Stimulated activated CD8-positive, alpha-beta memory T cell treated with anti-CD3 and anti-CD28 coated beads, Interleukin-12 subunit alpha, Interleukin-12 subunit beta, amount 100 ng/mL, for 24 hours (primary cell): ENCODE measurements around the gene SEMA4B.

ENCODE experiments used
- DNase-seq: peaks from one replicate; pipeline ENCODE4 v3.0.0-alpha.2; 2020; ENCODE audit errors: extremely low read depth

The SEMA4B gene

DNA sequence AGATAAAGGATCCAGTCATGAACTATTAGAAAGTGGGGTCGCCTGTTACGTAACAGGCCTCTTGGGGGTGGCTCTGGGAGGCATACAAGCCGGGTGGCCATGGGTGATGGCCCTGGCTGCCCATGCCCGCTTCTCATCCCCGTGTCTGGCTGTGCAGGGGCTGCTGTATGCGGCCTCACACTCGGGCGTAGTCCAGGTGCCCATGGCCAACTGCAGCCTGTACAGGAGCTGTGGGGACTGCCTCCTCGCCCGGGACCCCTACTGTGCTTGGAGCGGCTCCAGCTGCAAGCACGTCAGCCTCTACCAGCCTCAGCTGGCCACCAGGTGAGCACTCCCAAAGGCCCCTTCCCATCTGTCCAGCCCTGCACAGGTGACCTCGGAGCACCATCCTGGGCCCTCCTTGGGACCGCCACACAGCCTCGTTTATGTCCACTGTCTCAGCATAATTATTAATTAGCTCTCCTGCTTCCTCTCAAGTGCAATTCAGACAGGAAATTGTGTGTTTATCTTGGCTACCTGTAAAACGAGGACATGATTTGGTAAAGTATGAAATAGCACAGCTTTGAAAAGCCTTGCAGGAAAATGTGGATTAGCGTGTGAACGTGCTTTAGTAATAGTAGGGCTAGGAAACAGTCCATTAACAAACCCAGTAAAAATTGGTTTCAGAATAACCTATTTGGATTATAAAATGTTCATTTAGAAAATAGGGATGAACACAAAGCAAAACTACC lies 24.5 kb downstream of the SEMA4B start:
- DNase-seq, result no peak

DNA sequence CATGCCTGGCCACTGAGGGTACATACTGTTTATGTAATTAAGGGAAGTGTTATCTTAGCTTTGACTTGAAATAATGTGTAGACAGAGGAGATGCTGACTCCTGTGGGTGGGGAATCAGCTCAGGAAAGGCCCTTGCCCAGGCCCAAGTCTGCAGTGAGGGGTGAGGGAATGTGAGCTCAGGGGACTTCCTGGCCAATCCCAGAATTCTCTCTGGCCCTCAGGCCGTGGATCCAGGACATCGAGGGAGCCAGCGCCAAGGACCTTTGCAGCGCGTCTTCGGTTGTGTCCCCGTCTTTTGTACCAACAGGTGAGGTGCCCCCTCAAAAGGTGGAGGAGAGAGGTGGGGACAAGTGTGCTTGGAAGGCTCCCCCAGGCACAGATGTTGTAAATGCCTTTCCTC lies 26.2 kb downstream of the SEMA4B start:
- DNase-seq, result no peak

DNA sequence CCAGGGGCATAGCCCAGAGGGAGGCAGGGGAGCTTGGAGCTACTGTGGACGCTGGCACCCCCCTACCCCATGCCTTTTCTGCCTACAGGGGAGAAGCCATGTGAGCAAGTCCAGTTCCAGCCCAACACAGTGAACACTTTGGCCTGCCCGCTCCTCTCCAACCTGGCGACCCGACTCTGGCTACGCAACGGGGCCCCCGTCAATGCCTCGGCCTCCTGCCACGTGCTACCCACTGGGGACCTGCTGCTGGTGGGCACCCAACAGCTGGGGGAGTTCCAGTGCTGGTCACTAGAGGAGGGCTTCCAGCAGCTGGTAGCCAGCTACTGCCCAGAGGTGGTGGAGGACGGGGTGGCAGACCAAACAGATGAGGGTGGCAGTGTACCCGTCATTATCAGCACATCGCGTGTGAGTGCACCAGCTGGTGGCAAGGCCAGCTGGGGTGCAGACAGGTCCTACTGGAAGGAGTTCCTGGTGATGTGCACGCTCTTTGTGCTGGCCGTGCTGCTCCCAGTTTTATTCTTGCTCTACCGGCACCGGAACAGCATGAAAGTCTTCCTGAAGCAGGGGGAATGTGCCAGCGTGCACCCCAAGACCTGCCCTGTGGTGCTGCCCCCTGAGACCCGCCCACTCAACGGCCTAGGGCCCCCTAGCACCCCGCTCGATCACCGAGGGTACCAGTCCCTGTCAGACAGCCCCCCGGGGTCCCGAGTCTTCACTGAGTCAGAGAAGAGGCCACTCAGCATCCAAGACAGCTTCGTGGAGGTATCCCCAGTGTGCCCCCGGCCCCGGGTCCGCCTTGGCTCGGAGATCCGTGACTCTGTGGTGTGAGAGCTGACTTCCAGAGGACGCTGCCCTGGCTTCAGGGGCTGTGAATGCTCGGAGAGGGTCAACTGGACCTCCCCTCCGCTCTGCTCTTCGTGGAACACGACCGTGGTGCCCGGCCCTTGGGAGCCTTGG lies 27.0 kb downstream of the SEMA4B start:
- DNase-seq, result no peak

DNA sequence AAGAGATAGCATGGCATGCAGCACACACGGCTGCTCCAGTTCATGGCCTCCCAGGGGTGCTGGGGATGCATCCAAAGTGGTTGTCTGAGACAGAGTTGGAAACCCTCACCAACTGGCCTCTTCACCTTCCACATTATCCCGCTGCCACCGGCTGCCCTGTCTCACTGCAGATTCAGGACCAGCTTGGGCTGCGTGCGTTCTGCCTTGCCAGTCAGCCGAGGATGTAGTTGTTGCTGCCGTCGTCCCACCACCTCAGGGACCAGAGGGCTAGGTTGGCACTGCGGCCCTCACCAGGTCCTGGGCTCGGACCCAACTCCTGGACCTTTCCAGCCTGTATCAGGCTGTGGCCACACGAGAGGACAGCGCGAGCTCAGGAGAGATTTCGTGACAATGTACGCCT lies 27.8 kb downstream of the SEMA4B start:
- no peak for DNase-seq

DNA sequence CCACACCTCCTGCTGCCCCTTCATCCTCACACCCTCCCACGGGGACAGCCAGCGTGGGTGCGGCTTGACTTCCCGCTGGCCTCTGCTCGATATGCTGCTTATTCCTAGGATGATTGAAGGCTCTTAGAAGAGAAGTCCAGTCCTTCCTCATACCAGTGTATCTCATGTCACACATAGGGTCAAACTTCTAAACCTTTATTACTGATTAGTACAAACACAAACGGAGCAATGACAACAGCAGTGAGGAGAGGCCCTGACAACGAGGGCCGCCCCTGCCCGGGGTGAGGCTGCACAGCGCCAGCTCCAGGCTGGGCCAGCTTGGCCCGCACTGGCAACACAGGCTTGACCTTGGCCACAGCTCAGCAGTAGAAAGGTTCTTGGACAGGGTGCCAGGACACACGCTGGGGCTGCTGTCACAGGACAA lies 29.0 kb downstream of the SEMA4B start:
- DNase-seq, result no peak

DNA sequence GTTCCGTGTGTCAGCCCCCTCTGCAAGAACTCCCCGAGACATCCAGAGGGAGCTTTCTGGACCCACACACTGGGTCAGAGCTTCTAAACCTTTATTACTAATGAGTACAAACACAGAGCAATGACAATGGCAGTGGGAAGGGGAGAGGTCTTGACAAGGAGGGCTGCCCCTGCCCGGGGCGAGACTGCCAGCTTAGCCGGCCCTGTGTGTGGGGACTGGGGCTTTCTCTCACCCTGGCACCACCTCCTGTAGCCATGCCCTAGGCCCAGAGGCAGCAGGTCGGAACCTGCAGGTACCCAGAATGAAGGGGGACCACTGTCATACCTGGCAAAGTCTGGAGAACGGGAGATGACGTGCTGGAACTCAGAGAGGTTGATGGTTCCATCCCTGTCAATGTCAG lies 29.5 kb downstream of the SEMA4B start:
- no peak for DNase-seq

DNA sequence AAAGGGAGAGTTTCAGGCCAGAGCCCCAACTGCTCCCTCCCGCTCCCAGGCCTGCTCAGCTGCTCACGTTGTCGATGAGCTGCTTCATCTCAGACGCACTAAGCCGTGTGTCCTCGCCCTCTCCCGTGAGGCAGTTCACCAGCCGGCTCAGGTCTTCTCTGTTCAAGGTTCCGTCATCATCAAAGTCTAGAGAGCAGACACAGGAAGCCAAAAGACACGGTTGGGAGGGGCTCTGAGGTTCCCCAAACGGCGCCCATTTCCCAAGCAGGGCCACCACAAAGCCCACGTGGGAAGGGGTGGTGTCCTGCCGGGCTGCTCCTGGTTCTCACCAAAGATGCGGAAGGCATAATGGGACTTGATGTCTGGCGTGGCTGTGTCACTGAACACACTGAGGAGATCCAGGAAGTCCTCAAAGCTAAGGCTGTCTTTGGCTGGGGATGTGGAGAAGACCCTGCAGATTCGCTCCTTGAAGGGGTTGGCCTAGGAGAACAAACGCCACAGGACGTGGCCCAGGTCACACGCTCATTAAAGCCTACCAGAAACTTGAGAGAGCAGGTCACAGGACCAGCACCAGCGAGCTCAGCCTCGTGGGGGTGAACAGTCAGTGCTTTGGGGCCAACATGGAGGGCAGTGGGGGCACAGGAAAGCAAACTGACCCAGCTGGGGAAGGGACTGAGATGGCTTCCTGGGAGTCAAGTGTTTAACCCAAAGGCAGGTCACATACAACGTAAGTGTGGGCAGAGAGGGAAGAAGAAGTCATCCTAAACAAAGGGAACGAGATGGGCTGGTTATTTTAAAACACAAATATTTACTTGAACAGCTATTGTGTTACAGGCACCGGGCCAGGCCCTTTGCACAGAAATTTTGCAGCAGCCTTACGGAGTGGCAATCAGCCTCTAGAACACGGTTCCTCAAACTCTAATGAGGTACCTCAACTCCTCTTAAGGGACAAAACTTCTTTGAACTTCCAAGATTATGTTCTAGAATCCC lies 30.2 kb downstream of the SEMA4B start:
- peak; percentile 36 for DNase-seq

DNA sequence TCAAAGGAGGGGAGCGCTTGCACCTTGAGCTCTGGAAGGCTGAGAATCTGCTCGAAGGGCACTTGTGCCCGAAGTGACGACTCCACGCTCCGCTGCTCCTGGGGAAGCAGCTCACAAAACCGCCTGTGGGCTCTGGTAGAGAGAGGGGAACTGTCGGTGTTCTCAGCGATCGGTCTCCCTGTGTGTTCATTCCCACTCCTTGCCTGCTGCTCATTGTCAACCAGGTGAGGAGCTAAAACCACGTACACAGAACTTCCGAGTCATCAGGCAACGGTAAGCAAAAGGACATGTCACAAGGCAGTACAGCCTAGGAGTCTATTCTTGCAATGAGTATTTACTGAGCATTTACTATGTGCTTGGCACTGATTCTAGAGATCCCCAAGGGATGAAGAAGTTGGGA lies 31.1 kb downstream of the SEMA4B start:
- DNase-seq, result no peak

DNA sequence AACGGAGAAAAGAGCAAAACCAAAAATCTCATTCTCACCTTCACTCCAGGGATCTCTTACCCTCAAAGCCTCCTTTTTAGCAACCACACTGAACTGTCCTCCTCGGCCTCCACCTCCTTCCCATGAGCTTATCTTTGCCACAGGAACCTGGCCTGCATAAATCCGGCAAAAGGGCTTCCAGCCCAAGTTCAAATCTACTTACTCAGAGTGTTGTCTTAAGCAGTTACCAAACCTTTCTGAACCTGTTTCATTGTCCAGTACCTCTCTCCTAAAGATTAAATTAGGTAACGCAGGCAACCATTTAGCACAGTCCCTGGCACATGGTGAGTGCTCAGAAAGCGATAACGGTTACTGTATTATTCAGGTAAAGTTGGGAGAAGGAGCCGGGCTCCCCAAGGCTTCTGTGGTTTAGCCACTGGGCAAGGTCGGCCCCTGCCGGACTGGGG lies 31.8 kb downstream of the SEMA4B start:
- DNase-seq, result no peak

DNA sequence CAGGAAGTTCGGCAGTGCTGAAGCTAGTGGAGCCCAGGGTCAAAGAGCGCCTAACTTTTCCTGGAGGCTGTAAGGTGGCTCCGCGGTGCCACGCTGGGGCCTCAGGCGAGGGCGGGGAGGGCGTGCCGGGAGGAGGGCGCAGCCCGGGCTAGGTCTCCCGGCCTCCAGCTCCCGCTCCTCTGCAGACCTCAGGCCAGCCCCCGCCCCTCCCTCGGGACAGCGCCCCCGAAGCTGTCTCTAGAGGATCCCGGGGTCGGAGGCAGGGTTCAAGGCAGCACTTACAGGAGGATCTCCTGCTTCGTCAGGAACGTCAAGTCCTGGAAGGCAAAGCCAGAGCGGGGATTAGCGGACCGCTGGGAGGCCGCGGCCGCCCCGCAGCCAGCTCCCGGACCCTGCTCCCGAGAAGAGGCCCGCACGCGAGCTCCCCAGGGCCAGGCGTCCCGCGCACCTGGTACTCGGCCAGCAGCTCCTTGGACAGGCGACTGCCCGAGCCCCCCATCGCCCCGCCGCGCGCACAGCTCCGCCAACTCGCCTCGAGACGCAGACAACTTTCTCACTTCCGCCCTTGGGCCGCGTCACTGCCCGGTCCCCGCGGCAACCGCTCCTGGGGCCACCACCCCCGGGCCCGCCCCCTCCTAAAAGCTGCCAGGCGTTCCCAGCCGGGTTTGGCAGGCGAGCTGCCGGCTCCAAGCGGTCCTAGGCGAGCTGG lies 32.4 kb downstream of the SEMA4B start, which contains the start of gene CIB1:
CIB1 (minus strand) TSS at position 555 of the 709 bp plus-strand sequence; CDS start at position 499, 56 bp downstream.
- DNase-seq, result peak; percentile 95

DNA sequence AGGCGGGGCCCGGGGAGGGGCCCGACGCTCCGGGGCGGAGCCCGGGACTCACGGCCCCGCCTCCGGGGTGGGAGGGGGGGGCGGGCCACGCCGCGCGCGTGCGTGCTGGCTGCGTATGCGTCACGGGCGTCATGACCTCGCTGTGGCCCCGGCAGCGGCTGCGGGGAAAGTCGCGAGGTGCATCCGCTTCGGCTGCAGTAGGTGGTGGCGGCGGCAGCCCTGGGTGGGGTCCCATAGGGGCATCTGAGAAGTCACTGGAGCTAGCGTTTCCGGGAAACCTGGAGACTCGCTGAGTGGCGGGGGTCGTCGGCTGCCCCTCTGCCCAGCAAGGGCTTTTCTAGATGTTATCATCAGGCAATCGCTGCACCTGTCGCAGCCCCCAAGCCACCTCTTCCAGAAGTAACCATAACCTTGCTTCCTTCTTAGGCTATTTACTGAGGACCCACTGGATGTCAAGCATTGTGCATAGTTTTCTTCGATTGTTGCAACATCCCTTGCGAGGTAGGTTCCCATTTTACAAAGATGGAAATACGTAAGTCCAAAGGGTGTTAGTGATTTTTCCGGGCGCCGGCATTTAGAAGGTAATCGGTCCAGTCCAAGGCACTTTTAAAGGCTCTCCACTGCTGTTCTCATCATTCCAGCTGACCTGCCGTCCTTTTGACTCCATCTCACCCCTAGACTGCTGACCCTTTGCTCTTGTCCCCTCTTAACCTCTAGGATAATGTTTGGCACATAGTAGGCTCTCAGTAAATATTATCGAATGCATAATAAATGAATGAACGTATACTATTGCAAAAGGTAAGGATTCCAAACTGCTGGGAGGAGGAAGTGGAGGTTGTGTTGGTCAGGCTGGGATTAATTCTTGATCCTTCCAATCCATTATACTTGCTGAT lies 33.2 kb downstream of the SEMA4B start, which contains the start of gene GDPGP1:
GDPGP1 (plus strand) TSS at position 114 of the 893 bp plus-strand sequence. CDS start 6,700 bp downstream, outside the sequence.
- no peak for DNase-seq

DNA sequence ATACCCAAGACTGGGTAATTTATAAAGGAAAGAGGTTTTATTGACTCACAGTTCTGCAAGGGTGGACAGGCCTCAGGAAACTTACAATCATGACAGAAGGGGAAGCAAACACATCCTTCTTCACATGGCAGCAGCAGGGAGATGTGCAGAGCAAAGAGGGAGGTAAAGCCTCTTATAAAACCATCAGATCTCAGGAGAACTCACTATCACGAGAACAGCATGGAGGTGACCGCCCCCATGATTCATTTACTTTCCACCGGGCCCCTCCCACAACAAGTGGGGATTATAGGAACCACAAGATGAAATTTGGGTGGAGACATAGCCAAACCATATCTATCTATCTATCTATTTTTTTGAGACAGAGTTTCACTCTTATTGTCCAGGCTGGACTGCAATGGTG lies 38.2 kb downstream of the SEMA4B start:
- no peak for DNase-seq

DNA sequence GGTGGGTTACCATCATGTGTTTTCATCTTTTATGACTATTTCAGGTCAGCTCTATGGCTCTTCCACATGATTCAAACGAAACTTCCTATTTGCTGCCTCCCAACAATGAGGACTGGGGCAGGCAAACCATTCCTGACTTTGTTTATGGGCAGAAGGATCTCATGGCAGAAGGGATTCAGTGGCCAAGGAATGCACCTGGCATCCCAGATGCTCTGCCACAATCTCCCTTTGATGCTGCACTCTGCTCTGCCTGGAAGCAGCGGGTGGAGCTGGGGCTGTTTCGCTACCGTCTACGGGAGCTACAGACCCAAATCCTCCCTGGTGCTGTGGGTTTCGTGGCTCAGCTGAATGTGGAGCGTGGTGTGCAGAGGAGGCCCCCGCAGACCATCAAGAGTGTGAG lies 39.7 kb downstream of the SEMA4B start:
- no peak for DNase-seq

DNA sequence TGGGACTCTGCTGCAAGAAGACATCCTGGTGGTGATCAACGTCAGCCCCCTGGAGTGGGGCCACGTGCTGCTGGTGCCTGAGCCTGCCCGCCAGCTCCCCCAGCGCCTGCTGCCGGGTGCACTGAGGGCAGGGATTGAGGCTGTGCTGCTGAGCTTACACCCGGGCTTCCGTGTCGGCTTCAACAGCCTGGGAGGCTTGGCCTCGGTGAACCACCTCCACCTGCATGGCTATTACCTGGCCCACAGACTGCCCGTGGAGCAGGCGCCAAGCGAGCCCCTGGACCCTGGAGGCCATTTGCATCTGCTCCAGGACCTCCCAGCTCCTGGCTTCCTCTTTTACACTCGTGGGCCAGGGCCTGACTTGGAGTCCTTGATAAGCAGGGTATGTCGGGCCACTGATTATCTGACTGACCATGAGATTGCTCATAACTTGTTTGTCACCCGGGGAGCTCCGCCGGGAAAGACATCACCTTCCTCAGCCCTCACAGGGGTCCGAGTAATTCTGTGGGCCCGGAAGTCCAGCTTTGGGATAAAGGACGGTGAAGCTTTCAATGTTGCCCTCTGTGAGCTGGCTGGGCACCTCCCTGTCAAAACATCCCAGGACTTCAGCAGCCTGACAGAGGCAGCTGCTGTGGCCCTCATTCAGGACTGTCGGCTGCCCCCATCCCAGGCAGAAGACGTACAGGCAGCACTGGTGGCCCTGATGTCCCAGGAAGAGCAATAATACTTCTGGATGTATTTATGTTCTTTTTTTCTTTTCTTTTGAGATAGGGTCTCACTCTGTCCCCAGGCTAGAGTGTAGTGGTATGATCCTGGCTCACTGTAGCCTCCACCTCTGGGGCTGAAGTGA lies 40.4 kb downstream of the SEMA4B start:
- no peak for DNase-seq

DNA sequence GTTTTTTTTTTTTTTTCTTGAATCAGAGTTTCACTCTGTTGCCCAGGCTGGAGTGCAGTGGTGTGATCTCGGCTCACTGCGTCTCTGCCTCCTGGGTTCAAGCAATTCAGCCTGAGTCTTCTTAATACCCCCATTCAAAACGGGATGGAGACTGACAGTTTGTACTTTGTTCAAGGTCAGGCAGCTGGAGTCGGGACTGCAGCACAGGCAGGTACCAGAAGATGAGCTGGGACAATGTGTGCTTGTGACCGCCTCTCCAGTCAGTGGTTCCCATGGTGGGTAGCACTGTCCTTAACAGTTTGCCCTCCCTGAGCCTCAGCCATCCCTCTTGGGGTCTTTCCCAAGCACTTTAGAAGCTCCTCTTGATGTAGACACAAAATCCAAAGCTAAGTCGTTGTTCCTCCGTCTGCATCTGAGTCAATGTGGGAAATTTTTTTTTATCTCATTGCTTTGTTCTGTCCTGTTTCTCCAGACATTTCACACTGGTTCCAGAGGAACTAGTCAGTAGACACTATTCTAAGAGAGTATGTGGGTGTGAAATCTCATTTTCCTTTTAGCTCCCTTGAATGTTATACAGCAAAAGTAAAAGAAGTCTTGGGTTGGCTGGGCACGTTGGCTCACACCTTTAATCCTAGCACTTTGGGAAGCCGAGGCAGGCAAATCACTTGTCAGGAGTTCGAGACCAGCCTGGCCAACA lies 43.0 kb downstream of the SEMA4B start:
- DNase-seq, result no peak

DNA sequence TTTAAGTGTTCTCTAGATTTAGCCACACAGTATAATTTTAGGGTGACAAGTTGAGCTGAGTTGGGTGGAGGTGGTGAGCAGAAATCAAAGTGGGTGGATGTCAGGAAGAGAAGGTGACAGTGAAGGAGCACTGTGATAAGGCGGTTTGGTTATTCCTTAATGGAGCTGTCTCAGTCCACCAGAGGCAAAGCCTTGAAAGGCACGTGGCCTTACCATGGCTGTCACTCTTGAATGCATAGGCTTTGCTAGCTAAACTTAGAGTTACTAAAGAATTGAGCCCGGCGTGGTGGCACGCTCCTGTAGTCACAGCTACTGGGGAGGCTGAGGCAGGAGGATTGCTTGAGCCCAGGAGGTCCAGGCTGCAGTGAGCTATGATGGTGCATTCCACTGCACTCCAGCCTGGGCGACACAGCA lies 47.7 kb downstream of the SEMA4B start:
- no peak for DNase-seq

DNA sequence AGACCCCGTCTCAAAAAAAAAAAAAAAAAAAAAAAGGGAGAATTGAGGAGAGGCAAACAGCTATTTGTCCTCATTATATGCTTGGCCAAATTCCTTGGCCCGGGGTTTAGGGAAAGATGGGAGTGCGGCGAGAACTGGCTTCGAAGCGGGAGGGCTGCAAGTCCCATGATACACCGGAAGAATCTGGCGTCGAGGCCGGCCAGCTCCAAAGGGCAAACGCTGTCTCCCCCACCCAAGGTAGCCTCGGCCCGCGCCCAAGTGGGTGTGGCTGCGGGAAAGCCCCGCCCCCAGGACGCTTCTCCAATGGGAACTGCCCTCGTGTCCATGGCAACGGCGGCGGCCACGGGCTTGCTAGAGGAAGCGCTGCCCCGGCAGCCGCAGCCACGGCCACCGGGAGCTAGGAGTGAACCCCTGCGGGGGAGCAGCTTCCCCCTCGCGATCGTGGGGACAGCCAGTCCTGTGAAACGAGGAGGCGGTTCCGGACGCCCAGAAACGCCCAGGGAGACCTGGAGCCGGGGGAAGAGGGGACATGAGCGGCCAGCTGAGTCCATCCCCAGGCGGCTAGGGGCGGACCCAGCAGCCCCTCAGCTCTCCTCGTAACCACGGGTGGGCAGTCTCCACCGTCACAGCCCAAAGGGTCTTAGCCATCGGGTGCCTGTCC lies 48.2 kb downstream of the SEMA4B start, which contains the start of gene TTLL13:
TTLL13 (plus strand) TSS at position 354 of the 661 bp plus-strand sequence. CDS start 1,075 bp downstream, outside the sequence.
- peak; percentile 76 for DNase-seq
